H9 (cell line): ENCODE data around the gene CYP2J2. TPM values are rescaled to one million over a fixed set of nuclear protein-coding genes. Genes with fewer than 3 reads are reported as not detected.

Source experiments
- DNase-seq: peaks from one replicate; pipeline ENCODE4 v3.0.0-alpha.2; 2017
- H2AFZ ChIP-seq: one replicate; pipeline ENCODE4 v1.6.1; 2013; ENCODE audit warnings: mild to moderate bottlenecking, low read length, control low read depth, moderate library complexity
- H2AK5ac ChIP-seq: 2 replicates; pipeline ENCODE4 v1.6.1; 2013; ENCODE audit warnings: low read length, control low read depth, mixed read lengths; ENCODE audit not compliant: insufficient read length
- H2BK120ac ChIP-seq: one replicate; pipeline ENCODE4 v1.6.1; 2013; ENCODE audit warnings: low read depth, mild to moderate bottlenecking, low read length, control low read depth, inconsistent platforms; ENCODE audit not compliant: poor library complexity, severe bottlenecking
- H2BK12ac ChIP-seq: 2 replicates; pipeline ENCODE4 v1.6.1; 2013; ENCODE audit warnings: low read length, control low read depth, mixed read lengths, low read depth; ENCODE audit not compliant: insufficient read length
- H2BK15ac ChIP-seq: 2 replicates; pipeline ENCODE4 v1.6.1; 2013; ENCODE audit warnings: low read depth, low read length, control low read depth
- H2BK20ac ChIP-seq: one replicate; pipeline ENCODE4 v1.6.1; 2013; ENCODE audit warnings: low read depth, mild to moderate bottlenecking, low read length, control low read depth, inconsistent platforms; ENCODE audit not compliant: poor library complexity, severe bottlenecking
- H2BK5ac ChIP-seq: 2 replicates; pipeline ENCODE4 v1.6.1; 2013; ENCODE audit warnings: low read length, control low read depth, mixed read lengths; ENCODE audit not compliant: insufficient read length
- H3K14ac ChIP-seq: 2 replicates; pipeline ENCODE4 v1.6.1; 2013; ENCODE audit warnings: low read length, control low read depth; ENCODE audit not compliant: insufficient read depth
- H3K18ac ChIP-seq: 2 replicates; pipeline ENCODE4 v1.6.1; 2013; ENCODE audit warnings: low read depth, mild to moderate bottlenecking, mixed read lengths, low read length, control low read depth; ENCODE audit not compliant: insufficient read length
- H3K23ac ChIP-seq: 2 replicates; pipeline ENCODE4 v1.6.1; 2013; ENCODE audit warnings: low read length, control low read depth, mixed read lengths, low read depth; ENCODE audit not compliant: insufficient read length
- H3K23me2 ChIP-seq: 2 replicates; pipeline ENCODE4 v1.6.1; 2013; ENCODE audit warnings: low read depth, mild to moderate bottlenecking, mixed read lengths, low read length, control low read depth; ENCODE audit not compliant: insufficient read length, poor library complexity, severe bottlenecking
- H3K27ac ChIP-seq: 2 replicates; pipeline ENCODE4 v1.5.1; 2013; ENCODE audit warnings: low read length, control low read depth, mixed read lengths, low read depth; ENCODE audit not compliant: insufficient read length
- H3K27me3 ChIP-seq: 2 replicates; pipeline ENCODE4 v1.6.1; 2013; ENCODE audit warnings: low read length, control low read depth, inconsistent platforms; ENCODE audit not compliant: insufficient read depth
- H3K4ac ChIP-seq: 2 replicates; pipeline ENCODE4 v1.6.1; 2013; ENCODE audit warnings: low read depth, mild to moderate bottlenecking, control low read depth, inconsistent platforms, low read length, moderate library complexity
- H3K4me1 ChIP-seq: 2 replicates; pipeline ENCODE4 v1.6.1; 2013; ENCODE audit warnings: low read length, control low read depth, inconsistent platforms; ENCODE audit not compliant: insufficient read depth
- H3K4me2 ChIP-seq: 2 replicates; pipeline ENCODE4 v1.6.1; 2013; ENCODE audit warnings: low read length, control low read depth, mixed read lengths; ENCODE audit not compliant: insufficient read length, insufficient read depth
- H3K56ac ChIP-seq: 2 replicates; pipeline ENCODE4 v1.6.1; 2013; ENCODE audit warnings: low read depth, mild to moderate bottlenecking, mixed read lengths, low read length, control low read depth; ENCODE audit not compliant: insufficient read length
- H3K79me1 ChIP-seq: 2 replicates; pipeline ENCODE4 v1.6.1; 2013; ENCODE audit warnings: low read depth, mild to moderate bottlenecking, moderate library complexity, low read length, control low read depth, inconsistent platforms; ENCODE audit not compliant: insufficient read depth, poor library complexity, severe bottlenecking
- H3K79me2 ChIP-seq: 2 replicates; pipeline ENCODE4 v1.6.1; 2013; ENCODE audit warnings: low read length, control low read depth, inconsistent platforms; ENCODE audit not compliant: insufficient read depth
- H3K9ac ChIP-seq: 2 replicates; pipeline ENCODE4 v1.6.1; 2013; ENCODE audit warnings: low read length, control low read depth, mixed read lengths; ENCODE audit not compliant: insufficient read length; ENCODE audit errors: extremely low read depth
- H3K9me3 ChIP-seq: one replicate; pipeline ENCODE4 v1.6.1; 2013; ENCODE audit warnings: low read depth, low read length, inconsistent platforms; ENCODE audit not compliant: control insufficient read depth
- H3T11ph ChIP-seq: one replicate; pipeline ENCODE4 v1.6.1; 2013; ENCODE audit warnings: mild to moderate bottlenecking, low read length, control low read depth, inconsistent platforms
- H4K20me1 ChIP-seq: one replicate; pipeline ENCODE4 v1.6.1; 2013; ENCODE audit not compliant: control insufficient read depth, insufficient read length, insufficient read depth
- H4K5ac ChIP-seq: 2 replicates; pipeline ENCODE4 v1.6.1; 2013; ENCODE audit warnings: low read depth, mild to moderate bottlenecking, mixed read lengths, low read length, control low read depth; ENCODE audit not compliant: insufficient read length
- H4K8ac ChIP-seq: replicated peaks from 2 replicates; pipeline ENCODE4 v1.6.1; 2013; ENCODE audit warnings: low read length, control low read depth, mixed read lengths, low read depth; ENCODE audit not compliant: insufficient read length
- H4K91ac ChIP-seq: 2 replicates; pipeline ENCODE4 v1.6.1; 2013; ENCODE audit warnings: low read depth, mild to moderate bottlenecking, moderate library complexity, mixed read lengths, low read length, control low read depth; ENCODE audit not compliant: insufficient read length
- H3K27ac Mint-ChIP-seq, 3 experiments: 2 replicates in 2 of 3; 3 replicates in 1 of 3; pipeline ENCODE4 v1.8.0; 2020 to 2021; ENCODE audit warnings: mixed read lengths in 3 of 3, mild to moderate bottlenecking in 1 of 3, moderate library complexity in 1 of 3
- H3K27me3 Mint-ChIP-seq: 2 replicates; pipeline ENCODE4 v1.8.0; 2021; ENCODE audit warnings: low read depth, mild to moderate bottlenecking, moderate library complexity, mixed read lengths
- H3K36me3 Mint-ChIP-seq, 3 experiments: 2 replicates in 2 of 3; 3 replicates in 1 of 3; pipeline ENCODE4 v1.8.0; 2020 to 2021; ENCODE audit warnings: low read depth in 3 of 3, mixed read lengths in 3 of 3; ENCODE audit not compliant: insufficient read depth in 1 of 3
- H3K4me1 Mint-ChIP-seq, 2 experiments: 2 replicates each; pipeline ENCODE4 v1.8.0; 2020; ENCODE audit warnings: mixed read lengths in 2 of 2
- H3K4me3 Mint-ChIP-seq, 2 experiments: 2 replicates in 1 of 2; 3 replicates in 1 of 2; pipeline ENCODE4 v1.8.0; 2020 to 2021; ENCODE audit warnings: mild to moderate bottlenecking in 2 of 2, mixed read lengths in 2 of 2, moderate library complexity in 1 of 2
- H3K9me3 Mint-ChIP-seq, 2 experiments: 2 replicates in 1 of 2; 3 replicates in 1 of 2; pipeline ENCODE4 v1.8.0; 2020; ENCODE audit warnings: mild to moderate bottlenecking in 2 of 2, mixed read lengths in 2 of 2, moderate library complexity in 1 of 2
- WGBS: extraction: QIAGEN DNeasy Blood & Tissue Kit; methylation state at CpG from one replicate; pipeline ENCODE4 v1.1.7; 2013; ENCODE audit warnings: missing lambda C conversion rate, low lambda C conversion rate, mixed read lengths; ENCODE audit not compliant: insufficient read length; ENCODE audit errors: extremely low coverage; 5-methylcytosine and 5-hydroxymethylcytosine counted together
- total RNA-seq: library from RNA; stranded (reverse); gene quantifications from 2 replicates; pipeline ENCODE4 v1.2.1, GENCODE V29; 2021
- TF ChIP-seq, protein P1 (sequence below): fragments of 200-600 bp; sonication (generic); conservative IDR thresholded peaks from 3 replicates; pipeline ENCODE4 v1.8.0; 2021; ENCODE audit warnings: antibody characterized with exemption, mild to moderate bottlenecking

Gene CYP2J2
- total RNA-seq, 1 experiment from 2014 or later: 0.57 TPM

- H3K9me3 Mint-ChIP-seq: no peaks in the 10 kb centered on the region
Measured at GRCh38 chr1:59967780-59968179, 41.2 kb upstream of the CYP2J2 start.

More at GRCh38 chr1:59967780-59968179, 41.2 kb upstream of the CYP2J2 start:
- H4K91ac ChIP-seq: no peak overlapping the region
- no peak overlapping the region for H3K27ac ChIP-seq
- no peak overlapping the region for H4K8ac ChIP-seq
- no peak overlapping the region for H4K5ac ChIP-seq
- H3K4me2 ChIP-seq: no peak overlapping the region
- no CpG with 5 or more reads among the region's 3 CpGs for WGBS
- Mint-ChIP-seq H3K4me3 (no peak overlapping the region), H3K27ac (no peak overlapping the region), H3K36me3 (no peaks in the 10 kb centered on the region), H3K27me3 (peaks cover 2% of the 10 kb centered on the region), H3K4me1 (0 out of 4 replicates have a peak, but pooled peaks cover 0 to 2% of the 10 kb centered on the region in 2 experiments)
- no peaks in the 10 kb centered on the region for H3K9me3 ChIP-seq
- H4K20me1 ChIP-seq: no peaks in the 10 kb centered on the region
- H2BK12ac ChIP-seq: no peak overlapping the region
- H3T11ph ChIP-seq: no peak overlapping the region
- no peak for DNase-seq
- H2BK5ac ChIP-seq: no peak overlapping the region
- no peaks in the 10 kb centered on the region for H3K4me1 ChIP-seq
- H3K23me2 ChIP-seq: peaks cover 6% of the 10 kb centered on the region
- H2BK120ac ChIP-seq: no peak overlapping the region
- no peak overlapping the region for H2BK15ac ChIP-seq
- H3K4ac ChIP-seq: no peak overlapping the region
- no peak overlapping the region for H3K23ac ChIP-seq
- no peak overlapping the region for H3K18ac ChIP-seq
- no peak overlapping the region for H3K9ac ChIP-seq
- H3K27me3 ChIP-seq: no peaks in the 10 kb centered on the region
- no peak overlapping the region for H2BK20ac ChIP-seq
- no peak overlapping the region for H3K56ac ChIP-seq
- TF ChIP-seq, protein P1, sequence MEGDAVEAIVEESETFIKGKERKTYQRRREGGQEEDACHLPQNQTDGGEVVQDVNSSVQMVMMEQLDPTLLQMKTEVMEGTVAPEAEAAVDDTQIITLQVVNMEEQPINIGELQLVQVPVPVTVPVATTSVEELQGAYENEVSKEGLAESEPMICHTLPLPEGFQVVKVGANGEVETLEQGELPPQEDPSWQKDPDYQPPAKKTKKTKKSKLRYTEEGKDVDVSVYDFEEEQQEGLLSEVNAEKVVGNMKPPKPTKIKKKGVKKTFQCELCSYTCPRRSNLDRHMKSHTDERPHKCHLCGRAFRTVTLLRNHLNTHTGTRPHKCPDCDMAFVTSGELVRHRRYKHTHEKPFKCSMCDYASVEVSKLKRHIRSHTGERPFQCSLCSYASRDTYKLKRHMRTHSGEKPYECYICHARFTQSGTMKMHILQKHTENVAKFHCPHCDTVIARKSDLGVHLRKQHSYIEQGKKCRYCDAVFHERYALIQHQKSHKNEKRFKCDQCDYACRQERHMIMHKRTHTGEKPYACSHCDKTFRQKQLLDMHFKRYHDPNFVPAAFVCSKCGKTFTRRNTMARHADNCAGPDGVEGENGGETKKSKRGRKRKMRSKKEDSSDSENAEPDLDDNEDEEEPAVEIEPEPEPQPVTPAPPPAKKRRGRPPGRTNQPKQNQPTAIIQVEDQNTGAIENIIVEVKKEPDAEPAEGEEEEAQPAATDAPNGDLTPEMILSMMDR: no peak
- no peaks in the 10 kb centered on the region for H3K79me2 ChIP-seq
- no peak overlapping the region for H2AFZ ChIP-seq
- H3K14ac ChIP-seq: no peak overlapping the region
- H3K79me1 ChIP-seq: no peaks in the 10 kb centered on the region
- no peak overlapping the region for H2AK5ac ChIP-seq
